Raji (cell line): ENCODE results near the gene NME8.

Source experiments
- POLR2A ChIP-seq: IDR thresholded peaks from 2 replicates; pipeline ENCODE4 v1.6.1; 2011; ENCODE audit warnings: low read depth, low read length, control low read depth; ENCODE audit not compliant: insufficient read depth

Gene NME8

DNA sequence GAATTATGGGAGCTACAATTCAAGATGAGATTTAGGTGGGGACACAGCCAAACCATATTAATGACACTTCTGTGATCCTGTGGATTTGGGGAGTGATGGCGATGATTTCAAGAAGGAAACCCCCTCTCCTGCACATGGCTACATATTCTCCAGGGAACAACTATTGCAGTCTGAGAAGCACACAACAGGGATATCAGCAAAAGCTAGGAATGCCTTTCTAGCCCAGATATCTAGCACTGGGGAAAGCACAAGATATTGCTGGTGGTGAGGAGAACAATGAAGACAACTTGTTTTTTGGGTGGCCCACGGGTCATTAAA, 96.3 kb downstream of the NME8 start:
- TF ChIP-seq POLR2A: no peak

DNA sequence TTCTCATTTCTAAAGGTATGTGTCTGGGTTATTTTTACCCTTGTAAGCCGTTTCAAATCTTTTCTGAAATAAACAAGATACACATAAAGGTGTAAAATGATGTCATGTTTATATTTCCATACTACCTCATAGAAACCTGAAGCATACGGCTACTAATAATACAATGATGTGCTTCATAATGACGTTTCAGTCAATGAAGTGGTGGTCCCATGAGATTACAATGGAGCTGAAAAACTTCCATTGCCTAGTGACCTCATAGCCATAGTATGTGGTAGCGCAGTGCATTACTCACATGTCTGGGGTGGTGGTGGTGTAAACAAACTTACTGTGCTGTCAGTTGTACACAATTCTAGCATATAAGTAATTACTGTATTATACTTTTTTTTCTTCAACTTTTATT, 96.9 kb downstream of the NME8 start:
- no peak for TF ChIP-seq POLR2A

DNA sequence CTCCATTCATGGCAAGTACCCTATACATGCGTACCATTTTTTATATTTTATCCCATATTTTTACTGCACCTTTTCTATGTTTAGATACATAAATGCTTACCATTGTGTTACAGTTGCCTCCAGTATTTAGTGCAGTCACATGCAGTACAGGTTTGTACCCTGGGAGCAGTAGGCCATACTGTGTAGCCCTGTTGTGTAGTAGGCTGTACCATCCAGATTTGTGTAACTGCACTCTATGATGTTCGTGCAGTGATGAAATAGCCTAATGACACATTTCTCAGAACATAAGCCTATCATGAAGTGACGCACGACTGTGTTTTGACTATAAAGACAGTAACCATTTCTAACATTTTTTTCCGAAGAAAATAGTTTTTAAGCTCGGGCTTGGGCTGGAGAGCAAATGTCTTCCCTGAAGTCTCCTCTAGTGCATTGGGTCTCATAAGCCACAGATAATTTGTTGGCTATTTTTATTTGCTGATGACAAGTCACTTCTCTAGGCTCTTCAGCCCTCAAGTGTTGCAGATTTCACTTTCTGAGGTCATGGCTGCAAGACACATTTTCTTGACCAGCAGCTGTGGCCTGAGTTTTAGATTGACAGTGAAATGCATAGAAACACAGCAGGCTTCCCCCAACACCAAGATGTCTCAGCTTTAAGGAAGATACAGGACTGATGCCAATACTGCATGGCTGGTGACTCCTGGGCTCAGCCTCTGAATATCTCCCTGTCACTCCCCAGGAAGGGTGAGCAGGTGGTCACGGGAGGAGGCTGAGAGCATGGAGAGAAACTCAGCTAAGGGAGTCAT, 98.9 kb downstream of the NME8 start:
- no peak for TF ChIP-seq POLR2A

DNA sequence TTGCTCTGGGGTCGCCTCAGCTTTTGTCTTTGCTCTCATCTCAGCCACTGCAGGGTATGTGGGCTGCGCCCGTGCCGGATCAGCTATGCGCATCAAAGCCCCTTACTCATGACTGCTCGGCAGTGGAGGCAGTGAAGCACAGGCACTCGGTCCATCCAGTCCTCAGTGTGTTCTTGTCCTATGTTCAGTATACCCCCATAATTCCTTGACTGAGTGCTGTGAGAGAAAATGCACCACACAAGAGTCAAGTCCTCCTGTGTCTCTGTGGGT, 99.5 kb downstream of the NME8 start:
- no peak for TF ChIP-seq POLR2A
